Stimulated activated naive CD8-positive, alpha-beta T cell treated with anti-CD3 and anti-CD28 coated beads, Interleukin-15, amount 100 ng/mL, for 72 hours (primary cell): ENCODE measurements around the gene AXDND1.

Experiments used
- ATAC-seq: fragments of 150-1000 bp; cut with Tn5 transposase; 2 replicates; pipeline ENCODE4 v1.10.0; 2021; ENCODE audit warnings: mild to moderate bottlenecking, moderate library complexity
- DNase-seq, 2 donors: peaks; one replicate each; pipeline ENCODE4 v3.0.0; 2021 to 2022
- H3K27ac Mint-ChIP-seq, 2 donors: one replicate each; pipeline ENCODE4 v1.8.0; 2022; ENCODE audit warnings: mild to moderate bottlenecking in 2 of 2, mixed read lengths in 2 of 2, moderate library complexity in 2 of 2
- H3K27me3 Mint-ChIP-seq: one replicate; pipeline ENCODE4 v1.8.0; 2022; ENCODE audit warnings: mixed read lengths
- H3K4me1 Mint-ChIP-seq: one replicate; pipeline ENCODE4 v1.8.0; 2022; ENCODE audit warnings: mild to moderate bottlenecking, mixed read lengths
- H3K4me3 Mint-ChIP-seq, 2 donors: one replicate each; pipeline ENCODE4 v1.8.0; 2022; ENCODE audit warnings: mild to moderate bottlenecking in 2 of 2, mixed read lengths in 2 of 2, moderate library complexity in 1 of 2
- H3K9me3 Mint-ChIP-seq, 2 donors: one replicate each; pipeline ENCODE4 v1.8.0; 2022; ENCODE audit warnings: mixed read lengths in 2 of 2

AXDND1 gene

GRCh38 chr1:179599623-179600249 lies 234.0 kb downstream of the AXDND1 start:
- DNase-seq (no peak), ATAC-seq (no peak)
- Mint-ChIP-seq H3K9me3 (no peaks in the 10 kb centered on the region), H3K4me1 (no peaks in the 10 kb centered on the region), H3K4me3 (no peak overlapping the region), H3K27ac (no peak overlapping the region), H3K27me3 (peaks cover 21% of the 10 kb centered on the region)

DNA sequence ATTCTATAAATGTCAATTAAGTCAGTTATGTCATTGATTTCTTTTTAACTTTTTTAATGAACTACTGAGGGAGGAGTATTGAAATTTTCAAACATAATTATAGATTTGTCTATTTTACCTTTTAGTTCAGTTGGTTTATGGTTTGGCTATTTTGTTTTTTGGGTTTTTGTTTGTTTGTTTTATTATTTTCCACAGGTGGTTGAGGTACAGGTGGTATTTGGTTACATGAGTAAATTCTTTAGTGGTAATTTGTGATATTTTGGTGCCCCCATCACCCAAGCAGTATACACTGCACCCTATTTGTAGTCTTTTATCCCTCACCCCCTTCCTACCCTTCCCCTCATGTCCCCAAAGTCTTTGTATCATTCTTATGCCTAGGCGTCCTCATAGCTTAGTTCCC lies 235.3 kb downstream of the AXDND1 start:
- H3K27me3 Mint-ChIP-seq: peaks cover 21% of the 10 kb centered on the region
- no peak overlapping the region for H3K27ac Mint-ChIP-seq
- H3K9me3 Mint-ChIP-seq: no peaks in the 10 kb centered on the region
- no peak overlapping the region for H3K4me3 Mint-ChIP-seq
- no peak for DNase-seq
- no peak for ATAC-seq
- H3K4me1 Mint-ChIP-seq: no peaks in the 10 kb centered on the region
